ENCODE data around the gene GREB1L. TPM values are rescaled to one million over a fixed set of nuclear protein-coding genes. Genes with fewer than 3 reads are reported as not detected.

GREB1L gene
- total and polyA plus RNA-seq, 11 donors, result 4.0 to 21.5 (median 9.0) TPM

DNA sequence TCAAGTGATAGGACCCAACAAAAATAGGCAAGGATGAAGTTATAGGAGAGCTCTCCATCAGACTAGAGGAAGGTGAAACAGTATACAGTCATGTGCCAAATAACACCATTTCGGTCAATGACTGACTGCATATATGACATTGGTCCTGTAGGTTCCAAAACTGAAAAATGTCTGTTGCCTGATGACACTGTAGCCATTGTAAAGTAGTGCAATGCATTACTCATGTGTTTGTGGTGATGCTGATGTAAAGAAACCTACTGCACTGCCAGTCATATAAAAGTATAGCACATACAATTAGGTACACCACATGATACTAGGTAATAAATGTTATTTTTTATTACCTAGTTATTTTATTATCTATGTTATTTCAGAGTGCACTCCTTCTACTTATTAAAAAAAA is 147.9 kb downstream of the GREB1L start:
- no peak for TF ChIP-seq CTCF (IDR thresholded peaks at IDR 0.05)
- TF ChIP-seq POLR2A (IDR thresholded peaks at IDR 0.05), result no peak
- H3K27me3 ChIP-seq, result no peaks in the 10 kb centered on the region
- DNase-seq (no peak), ATAC-seq (no peak)
- H3K4me3 ChIP-seq, result no peak overlapping the region
- 93 to 100% (median 98%) methylated on average over 1 of the region's 1 CpG for WGBS, 4 donors
- peaks cover 0 to 7% (median 0%) of the 10 kb centered on the region in 12 donors for H3K4me1 ChIP-seq
- no peak overlapping the region for H3K27ac ChIP-seq
- H3K9me3 ChIP-seq, result no peaks in the 10 kb centered on the region
- intact Hi-C loops (cut with DNase I), result loop anchor here in 5 of 10 donors (5.0 to 10.0 kb wide), 5 partner anchors 42 to 145 kb away; partner anchors contain the start of gene GREB1L (in 1 of the 5)
- no peaks in the 10 kb centered on the region for H3K36me3 ChIP-seq

GRCh38 chr18:21391074-21391673 is 149.1 kb downstream of the GREB1L start:
- 68 to 76% (median 70%) methylated on average over 3 of the region's 3 CpGs for WGBS, 4 donors
- H3K27ac ChIP-seq, result no peak overlapping the region
- H3K27me3 ChIP-seq, result no peaks in the 10 kb centered on the region
- no peak for ATAC-seq
- intact Hi-C loops (cut with DNase I), result loop anchor here in 3 of 10 donors (10.0 kb wide), 4 partner anchors 54 to 146 kb away; partner anchors contain the start of gene GREB1L (in 1 of the 3)
- H3K9me3 ChIP-seq, result no peaks in the 10 kb centered on the region
- no peak for TF ChIP-seq CTCF (IDR thresholded peaks at IDR 0.05)
- no peak for TF ChIP-seq POLR2A (IDR thresholded peaks at IDR 0.05)
- H3K4me1 ChIP-seq, result peaks cover 0 to 7% (median 0%) of the 10 kb centered on the region in 12 donors
- DNase-seq, result no peak
- H3K36me3 ChIP-seq, result no peaks in the 10 kb centered on the region
- no peak overlapping the region for H3K4me3 ChIP-seq

- peak; percentile 97 to 99 (median 99) for ATAC-seq
- TF ChIP-seq CTCF (IDR thresholded peaks at IDR 0.05) (no peak), POLR2A (IDR thresholded peaks at IDR 0.05) (no peak)
- DNase-seq, result peak in 4 of 5 donors; percentile 30 to 45 (median 35)
- Histone ChIP-seq H3K4me3 (no peak overlapping the region), H3K9me3 (no peaks in the 10 kb centered on the region), H3K27me3 (no peaks in the 10 kb centered on the region), H3K27ac (peak overlapping the region in 3 of 12 donors; percentile 0 to 28 (median 16)), H3K36me3 (no peaks in the 10 kb centered on the region), H3K4me1 (peaks cover 0 to 7% (median 0%) of the 10 kb centered on the region in 12 donors)
- intact Hi-C loops (cut with DNase I), result loop anchor here in 3 of 10 donors (10.0 kb wide), 4 partner anchors 51 to 149 kb away; partner anchors contain the start of gene GREB1L (in 1 of the 3)
- 40 to 61% (median 42%) methylated on average over 3 of the region's 3 CpGs for WGBS, 4 donors
Observed at GRCh38 chr18:21393986-21394385, 152.0 kb downstream of the GREB1L start.

GRCh38 chr18:21398121-21398520 is 156.1 kb downstream of the GREB1L start:
- ATAC-seq (no peak), DNase-seq (no peak)
- no peaks in the 10 kb centered on the region for H3K9me3 ChIP-seq
- H3K36me3 ChIP-seq, result no peaks in the 10 kb centered on the region
- TF ChIP-seq POLR2A (IDR thresholded peaks at IDR 0.05), result no peak
- no peak for TF ChIP-seq CTCF (IDR thresholded peaks at IDR 0.05)
- intact Hi-C loops (cut with DNase I), result loop anchor here in 3 of 10 donors (10.0 kb wide), 4 partner anchors 47 to 153 kb away; partner anchors contain the start of gene GREB1L (in 1 of the 3)
- no peak overlapping the region for H3K27ac ChIP-seq
- no peaks in the 10 kb centered on the region for H3K27me3 ChIP-seq
- H3K4me1 ChIP-seq, result peaks cover 0 to 7% (median 0%) of the 10 kb centered on the region in 12 donors
- WGBS, 4 donors, result 81 to 91% (median 87%) methylated on average over 2 of the region's 2 CpGs
- H3K4me3 ChIP-seq, result no peak overlapping the region
